Upper lobe of right lung (tissue), 1 donor: ENCODE results near the gene HIPK3. TPM values are rescaled to one million over a fixed set of nuclear protein-coding genes. Genes with fewer than 3 reads are reported as not detected.

Experiments
- ATAC-seq: fragments of 200-7000 bp; cut with Tn5 transposase; one replicate; pipeline ENCODE4 v1.9.1; 2020; ENCODE audit warnings: mild to moderate bottlenecking, moderate library complexity
- DNase-seq: peaks from one replicate; pipeline ENCODE4 v3.0.0-alpha.2; 2020
- H3K27ac ChIP-seq: fragments of 200-600 bp; one replicate; pipeline ENCODE4 v1.8.0; 2022
- H3K27me3 ChIP-seq: fragments of 200-600 bp; one replicate; pipeline ENCODE4 v1.8.0; 2022; ENCODE audit warnings: mild to moderate bottlenecking
- H3K36me3 ChIP-seq: fragments of 200-600 bp; one replicate; pipeline ENCODE4 v1.8.0; 2022
- H3K4me1 ChIP-seq: fragments of 200-600 bp; one replicate; pipeline ENCODE4 v1.8.0; 2022
- H3K4me3 ChIP-seq: fragments of 200-600 bp; one replicate; pipeline ENCODE4 v1.8.0; 2022; ENCODE audit warnings: mild to moderate bottlenecking
- H3K9me3 ChIP-seq: fragments of 200-600 bp; one replicate; pipeline ENCODE4 v1.8.0; 2022
- intact Hi-C: fragments of 100-400 bp; cut with DNase I; formaldehyde crosslinking; loops from one replicate; pipeline ENCODE4 v1.11.0; 2022
- total RNA-seq: library from RNA; stranded (reverse); fragmentation: NEBNext Ultra II Directional; extraction: Animal tissue kit (Norgen Biotek cat#: 25700); gene quantifications from one replicate; pipeline ENCODE4 v1.2.1, GENCODE V29; 2021
- TF ChIP-seq, protein P1 (sequence below): fragments of 200-600 bp; IDR thresholded peaks from one replicate; pipeline ENCODE4 v1.8.0; 2022; ENCODE audit warnings: antibody characterized with exemption
- donor health status: DM: no; HTN: yes; CAD: no; lungs with severe emphysema.

HIPK3 gene
- total RNA-seq, 1 donor from 2014 or later: 146 TPM

- no peak for ATAC-seq
- no peak for DNase-seq
- H3K9me3 ChIP-seq: no peaks in the 10 kb centered on the region
- TF ChIP-seq, protein P1, sequence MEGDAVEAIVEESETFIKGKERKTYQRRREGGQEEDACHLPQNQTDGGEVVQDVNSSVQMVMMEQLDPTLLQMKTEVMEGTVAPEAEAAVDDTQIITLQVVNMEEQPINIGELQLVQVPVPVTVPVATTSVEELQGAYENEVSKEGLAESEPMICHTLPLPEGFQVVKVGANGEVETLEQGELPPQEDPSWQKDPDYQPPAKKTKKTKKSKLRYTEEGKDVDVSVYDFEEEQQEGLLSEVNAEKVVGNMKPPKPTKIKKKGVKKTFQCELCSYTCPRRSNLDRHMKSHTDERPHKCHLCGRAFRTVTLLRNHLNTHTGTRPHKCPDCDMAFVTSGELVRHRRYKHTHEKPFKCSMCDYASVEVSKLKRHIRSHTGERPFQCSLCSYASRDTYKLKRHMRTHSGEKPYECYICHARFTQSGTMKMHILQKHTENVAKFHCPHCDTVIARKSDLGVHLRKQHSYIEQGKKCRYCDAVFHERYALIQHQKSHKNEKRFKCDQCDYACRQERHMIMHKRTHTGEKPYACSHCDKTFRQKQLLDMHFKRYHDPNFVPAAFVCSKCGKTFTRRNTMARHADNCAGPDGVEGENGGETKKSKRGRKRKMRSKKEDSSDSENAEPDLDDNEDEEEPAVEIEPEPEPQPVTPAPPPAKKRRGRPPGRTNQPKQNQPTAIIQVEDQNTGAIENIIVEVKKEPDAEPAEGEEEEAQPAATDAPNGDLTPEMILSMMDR: no peak
- peaks cover 18% of the 10 kb centered on the region for H3K4me1 ChIP-seq
- H3K36me3 ChIP-seq: peaks cover 43% of the 10 kb centered on the region
- no peaks in the 10 kb centered on the region for H3K27me3 ChIP-seq
- no peak overlapping the region for H3K4me3 ChIP-seq
- intact Hi-C loops: no loop called here
- H3K27ac ChIP-seq: no peak overlapping the region
These were observed 33.1 kb downstream of the HIPK3 start for GRCh38 chr11:33290319-33290718.

- ATAC-seq (peak; percentile 80), DNase-seq (no peak)
- peaks cover 46% of the 10 kb centered on the region for H3K36me3 ChIP-seq
- H3K9me3 ChIP-seq: no peaks in the 10 kb centered on the region
- no peak overlapping the region for H3K27ac ChIP-seq
- no peaks in the 10 kb centered on the region for H3K27me3 ChIP-seq
- TF ChIP-seq, protein P1: no peak
- H3K4me3 ChIP-seq: no peak overlapping the region
- intact Hi-C loops: no loop called here
- peaks cover 18% of the 10 kb centered on the region for H3K4me1 ChIP-seq
These were observed 34.0 kb downstream of the HIPK3 start for GRCh38 chr11:33291004-33291777.

- DNase-seq: no peak
- ATAC-seq: no peak
- Histone ChIP-seq H3K27ac (no peak overlapping the region), H3K4me1 (peaks cover 18% of the 10 kb centered on the region), H3K4me3 (no peak overlapping the region), H3K36me3 (peaks cover 36% of the 10 kb centered on the region), H3K9me3 (no peaks in the 10 kb centered on the region), H3K27me3 (no peaks in the 10 kb centered on the region)
- TF ChIP-seq, protein P1: no peak
- intact Hi-C loops: no loop called here
These were observed 35.1 kb downstream of the HIPK3 start for GRCh38 chr11:33292311-33292710.

- no peak for ATAC-seq
- intact Hi-C loops: no loop called here
- Histone ChIP-seq H3K4me3 (no peak overlapping the region), H3K4me1 (peaks cover 18% of the 10 kb centered on the region), H3K36me3 (peaks cover 20% of the 10 kb centered on the region), H3K9me3 (no peaks in the 10 kb centered on the region), H3K27me3 (no peaks in the 10 kb centered on the region), H3K27ac (no peak overlapping the region)
- DNase-seq: no peak
- TF ChIP-seq, protein P1: no peak
These were observed 37.0 kb downstream of the HIPK3 start for GRCh38 chr11:33294224-33294623.

DNA sequence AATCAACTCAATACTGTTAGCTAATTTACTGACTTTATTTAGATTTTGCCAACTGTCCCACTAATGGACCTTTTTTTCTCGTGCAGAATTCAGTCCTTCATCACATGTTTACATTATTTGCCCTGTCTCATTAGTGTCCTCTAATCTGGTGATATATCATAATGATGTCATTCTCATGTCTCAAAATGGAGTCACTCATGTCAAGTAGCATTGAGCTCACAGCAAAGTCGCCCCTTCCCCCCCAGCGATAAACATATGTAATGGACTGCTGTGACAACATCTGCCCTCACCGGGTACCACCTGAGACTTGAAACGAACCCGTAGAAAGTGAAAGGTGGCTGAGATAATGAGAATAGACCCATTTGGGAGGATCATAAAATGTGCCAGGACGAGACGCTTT is 37.6 kb downstream of the HIPK3 start:
- intact Hi-C loops: no loop called here
- Histone ChIP-seq H3K36me3 (peaks cover 17% of the 10 kb centered on the region), H3K4me3 (no peak overlapping the region), H3K9me3 (no peaks in the 10 kb centered on the region), H3K4me1 (peaks cover 16% of the 10 kb centered on the region), H3K27me3 (no peaks in the 10 kb centered on the region), H3K27ac (no peak overlapping the region)
- no peak for ATAC-seq
- TF ChIP-seq, protein P1: no peak
- no peak for DNase-seq
